Spleen (tissue), 7 donors: Measurements from ENCODE around the gene SLCO2A1.

ENCODE experiments used
- CTCF ChIP-seq, 11 experiments: fragments of 200-600 bp in 7 of 11; fragments of 450-650 bp in 4 of 11; sonication (generic) in 4 of 11; IDR thresholded peaks in 8 of 11; conservative IDR thresholded peaks in 3 of 11; 1 replicate in 7 of 11; 2 replicates in 4 of 11; pipeline versions ENCODE4 v1.4.0 to v1.8.0; 2016 to 2021; ENCODE audit warnings: antibody characterized with exemption in 11 of 11, inconsistent platforms in 4 of 11, mild to moderate bottlenecking in 1 of 11
- POLR2A ChIP-seq, 3 donors: fragments of 450-650 bp; IDR thresholded peaks; one replicate each; pipeline ENCODE4 v1.5.1; 2017; ENCODE audit warnings: antibody characterized with exemption in 3 of 3, mild to moderate bottlenecking in 1 of 3
- donor health status: DM: no; HTN: no; CAD: no; lungs with moderate emphysema.
- donor health status: DM: no; HTN: no; CAD: no.
- donor health status: DM: no; HTN: no; CAD: no.

- TF ChIP-seq CTCF (IDR thresholded peaks at IDR 0.05 in 8 of 11, conservative IDR thresholded peaks at IDR 0.05 in 3 of 11), result no peak
- TF ChIP-seq POLR2A (IDR thresholded peaks at IDR 0.05), result no peak
These were observed 25.2 kb upstream of the SLCO2A1 start for GRCh38 chr3:134054881-134055280.
